Esophagus muscularis mucosa (tissue), 4 donors: ENCODE results near the gene DMTF1. TPM values are rescaled to one million over a fixed set of nuclear protein-coding genes. Genes with fewer than 3 reads are reported as not detected.
A peak's percentile ranks its signal among the peaks of the same experiment; 100 is the strongest.

ENCODE experiments used
- DNase-seq: peaks from one replicate; pipeline ENCODE4 v3.0.0-alpha.2; 2017; ENCODE audit errors: extremely low spot score
- H3K27ac ChIP-seq, 4 donors: fragments of 200-600 bp; sonication (generic); replicated peaks in 1 of 4; 1 replicate in 3 of 4; 2 replicates in 1 of 4; pipeline ENCODE4 v1.5.1; 2016 to 2019; ENCODE audit warnings: mild to moderate bottlenecking in 1 of 4
- H3K27me3 ChIP-seq, 4 donors: fragments of 200-600 bp; sonication (generic); one replicate each; pipeline versions ENCODE4 v1.5.1 to v1.6.0; 2016 to 2019
- H3K36me3 ChIP-seq, 4 donors: fragments of 200-600 bp; sonication (generic); one replicate each; pipeline ENCODE4 v1.5.1; 2016 to 2019
- H3K4me1 ChIP-seq, 4 donors: fragments of 200-600 bp; sonication (generic); one replicate each; pipeline ENCODE4 v1.5.1; 2016 to 2019
- H3K4me3 ChIP-seq, 4 donors: fragments of 200-600 bp; sonication (generic); 1 replicate in 2 of 4; 2 replicates in 2 of 4; pipeline ENCODE4 v1.5.1; 2016 to 2019; ENCODE audit warnings: mild to moderate bottlenecking in 4 of 4, moderate library complexity in 1 of 4
- H3K9me3 ChIP-seq, 4 donors: fragments of 200-600 bp; sonication (generic); 1 replicate in 3 of 4; 2 replicates in 1 of 4; pipeline ENCODE4 v1.5.1; 2016 to 2019
- EP300 ChIP-seq: sonication (generic); formaldehyde crosslinking; IDR thresholded peaks from one replicate; pipeline ENCODE4 v1.6.1; 2017; ENCODE audit warnings: antibody characterized with exemption
- POLR2A ChIP-seq: fragments of 450-650 bp; IDR thresholded peaks from one replicate; pipeline ENCODE4 v1.6.1; 2017; ENCODE audit warnings: antibody characterized with exemption, moderate library complexity, mild to moderate bottlenecking, low read depth
- POLR2AphosphoS5 ChIP-seq, 2 donors: sonication (generic); formaldehyde crosslinking; IDR thresholded peaks; one replicate each; pipeline ENCODE4 v1.6.1; 2017; ENCODE audit warnings: antibody characterized with exemption in 2 of 2
- WGBS: methylation state at CpG from one replicate; pipeline ENCODE4 v1.1.5; 2018; 5-methylcytosine and 5-hydroxymethylcytosine counted together
- intact Hi-C: fragments of 100-400 bp; cut with DNase I; formaldehyde crosslinking; loops from one replicate; pipeline ENCODE4 v1.15.1; 2023
- total RNA-seq, 4 donors: library from RNA; depleted of rRNA; stranded (reverse); fragments of >200 nt; gene quantifications; one replicate each; pipeline versions ENCODE4 v1.1.0 to v1.2.1, GENCODE V29; 2016
- TF ChIP-seq, protein P1 (sequence below), 3 experiments: fragments of 200-600 bp in 2 of 3; fragments of 450-650 bp in 1 of 3; sonication (generic) in 2 of 3; IDR thresholded peaks; one replicate each; pipeline ENCODE4 v1.5.1; 2017 to 2019; ENCODE audit warnings: antibody characterized with exemption in 3 of 3, mild to moderate bottlenecking in 2 of 3, moderate library complexity in 1 of 3

Gene DMTF1
- total RNA-seq, 4 donors from 2014 or later, result 31.4 to 60.6 (median 40.5) TPM

DNA sequence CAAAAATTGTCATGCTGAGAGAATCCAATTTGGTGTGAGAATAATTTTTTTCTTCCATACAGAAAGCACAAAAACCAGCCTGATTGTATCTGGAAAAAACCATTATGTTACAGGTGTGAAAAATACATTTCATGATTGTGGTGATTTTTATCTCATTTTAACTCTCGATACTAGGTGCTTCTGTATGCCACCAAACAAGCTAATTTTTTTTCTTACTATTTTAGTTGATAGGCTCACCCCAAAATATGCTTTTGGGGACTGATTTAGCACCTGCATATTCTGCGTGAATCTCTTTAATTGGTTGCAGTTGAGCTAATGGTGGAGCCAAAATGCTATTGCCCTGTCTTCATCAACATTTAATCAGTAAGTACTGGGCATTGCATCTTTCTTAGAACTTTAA lies 1.9 kb downstream of the DMTF1 start:
- H3K27me3 ChIP-seq, result no peaks in the 10 kb centered on the region
- peaks cover 36 to 65% (median 57%) of the 10 kb centered on the region in 4 donors for H3K4me1 ChIP-seq
- no peaks in the 10 kb centered on the region for H3K36me3 ChIP-seq
- TF ChIP-seq POLR2AphosphoS5 (IDR thresholded peaks at IDR 0.05) (no peak), EP300 (no peak)
- peak overlapping the region; percentile 69 to 80 (median 74) for H3K4me3 ChIP-seq
- no peaks in the 10 kb centered on the region for H3K9me3 ChIP-seq
- no peak for DNase-seq
- intact Hi-C loops, result loop anchor here (5.0 to 10.0 kb wide), 2 partner anchors 97 to 191 kb away; partner anchors contain the start of genes CROT and ELAPOR2
- 40% methylated on average over 2 of the region's 2 CpGs for WGBS
- H3K27ac ChIP-seq, result peak overlapping the region; percentile 86 to 97 (median 96)

DNA sequence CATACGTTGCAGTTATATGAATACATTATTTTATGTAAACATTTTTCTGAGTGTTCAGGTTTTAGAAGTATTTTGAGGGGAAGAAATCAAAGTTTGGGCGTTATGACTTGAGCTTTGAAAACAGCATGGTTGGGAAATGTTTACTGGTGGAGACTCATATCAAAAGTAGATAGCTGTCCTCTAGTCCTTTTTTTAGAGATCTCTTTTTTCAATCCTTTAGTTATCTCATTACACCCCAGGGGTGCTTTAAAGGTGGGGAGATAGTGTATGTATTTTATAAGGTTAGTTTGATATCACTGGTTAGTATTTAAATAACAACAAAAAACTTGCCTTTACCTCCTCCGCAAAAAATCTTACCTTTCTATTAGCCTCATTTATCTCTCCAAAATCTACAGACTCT lies 2.3 kb downstream of the DMTF1 start:
- intact Hi-C loops, result loop anchor here (5.0 to 10.0 kb wide), 2 partner anchors 97 to 190 kb away; partner anchors contain the start of genes CROT and ELAPOR2
- Histone ChIP-seq H3K4me1 (peaks cover 39 to 69% (median 61%) of the 10 kb centered on the region in 4 donors), H3K27ac (peak overlapping the region; percentile 86 to 97 (median 96))

DNA sequence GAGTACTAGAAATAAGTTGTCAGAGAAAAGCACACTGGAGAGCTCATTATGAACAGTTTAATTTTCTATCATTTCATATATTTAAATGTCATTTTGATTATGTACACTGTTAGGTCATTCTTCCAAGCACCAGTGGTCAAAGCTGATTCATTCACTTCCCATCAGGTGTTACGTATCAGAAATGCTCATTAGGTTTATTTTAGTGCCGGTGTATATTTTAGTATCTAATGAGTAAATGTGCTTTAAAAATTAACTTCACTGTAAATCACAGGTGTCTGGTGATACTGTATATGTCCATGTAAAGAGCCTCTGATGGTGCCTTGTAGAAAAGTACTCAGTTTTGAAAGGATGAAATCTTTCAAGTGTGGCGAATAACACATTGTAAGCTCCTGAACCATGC lies 3.5 kb downstream of the DMTF1 start:
- peaks cover 41 to 72% (median 64%) of the 10 kb centered on the region in 4 donors for H3K4me1 ChIP-seq
- no peak for DNase-seq
- no peaks in the 10 kb centered on the region for H3K27me3 ChIP-seq
- peak overlapping the region; percentile 16 to 97 (median 66) for H3K27ac ChIP-seq
- no peak for TF ChIP-seq POLR2AphosphoS5 (IDR thresholded peaks at IDR 0.05)
- TF ChIP-seq, protein P1, sequence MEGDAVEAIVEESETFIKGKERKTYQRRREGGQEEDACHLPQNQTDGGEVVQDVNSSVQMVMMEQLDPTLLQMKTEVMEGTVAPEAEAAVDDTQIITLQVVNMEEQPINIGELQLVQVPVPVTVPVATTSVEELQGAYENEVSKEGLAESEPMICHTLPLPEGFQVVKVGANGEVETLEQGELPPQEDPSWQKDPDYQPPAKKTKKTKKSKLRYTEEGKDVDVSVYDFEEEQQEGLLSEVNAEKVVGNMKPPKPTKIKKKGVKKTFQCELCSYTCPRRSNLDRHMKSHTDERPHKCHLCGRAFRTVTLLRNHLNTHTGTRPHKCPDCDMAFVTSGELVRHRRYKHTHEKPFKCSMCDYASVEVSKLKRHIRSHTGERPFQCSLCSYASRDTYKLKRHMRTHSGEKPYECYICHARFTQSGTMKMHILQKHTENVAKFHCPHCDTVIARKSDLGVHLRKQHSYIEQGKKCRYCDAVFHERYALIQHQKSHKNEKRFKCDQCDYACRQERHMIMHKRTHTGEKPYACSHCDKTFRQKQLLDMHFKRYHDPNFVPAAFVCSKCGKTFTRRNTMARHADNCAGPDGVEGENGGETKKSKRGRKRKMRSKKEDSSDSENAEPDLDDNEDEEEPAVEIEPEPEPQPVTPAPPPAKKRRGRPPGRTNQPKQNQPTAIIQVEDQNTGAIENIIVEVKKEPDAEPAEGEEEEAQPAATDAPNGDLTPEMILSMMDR (IDR thresholded peaks at IDR 0.05), result no peak
- no peak for TF ChIP-seq EP300
- no peak for TF ChIP-seq POLR2A
- H3K9me3 ChIP-seq, result no peaks in the 10 kb centered on the region
- H3K36me3 ChIP-seq, result no peaks in the 10 kb centered on the region
- intact Hi-C loops, result loop anchor here (10.0 kb wide), 1 partner anchor 189 kb away; the partner anchor contains the start of gene CROT
- H3K4me3 ChIP-seq, result peak overlapping the region; percentile 1 to 80 (median 10)
- 49% methylated on average over 3 of the region's 3 CpGs for WGBS

More for the DNA sequence above, 2.3 kb downstream of the DMTF1 start:
- 28% methylated on average over 3 of the region's 3 CpGs for WGBS
- TF ChIP-seq POLR2AphosphoS5 (IDR thresholded peaks at IDR 0.05) (no peak), EP300 (no peak), POLR2A (no peak)
- TF ChIP-seq, protein P1 (IDR thresholded peaks at IDR 0.05), result no peak
- peak overlapping the region; percentile 69 to 80 (median 74) for H3K4me3 ChIP-seq
- H3K36me3 ChIP-seq, result no peaks in the 10 kb centered on the region
- no peaks in the 10 kb centered on the region for H3K27me3 ChIP-seq
- H3K9me3 ChIP-seq, result no peaks in the 10 kb centered on the region
- no peak for DNase-seq

DNA sequence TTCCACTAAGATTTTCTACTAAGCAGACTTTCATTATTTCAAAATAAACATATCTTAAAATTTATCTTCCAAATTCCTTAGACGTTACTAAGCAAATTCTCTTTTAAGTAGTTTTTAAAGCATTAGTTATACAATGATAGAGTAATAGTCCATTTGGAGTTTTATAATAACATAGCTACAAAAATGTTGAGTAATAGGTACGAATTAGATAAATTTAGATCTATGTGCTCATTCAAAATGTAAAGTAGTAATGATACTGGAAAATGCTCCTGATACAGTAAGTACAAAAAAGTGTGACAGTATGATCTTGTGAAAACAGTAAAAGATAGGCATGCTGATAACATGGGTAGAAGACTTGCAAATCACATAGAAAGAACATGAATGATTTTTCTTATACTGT lies 4.5 kb downstream of the DMTF1 start:
- no peaks in the 10 kb centered on the region for H3K36me3 ChIP-seq
- no peaks in the 10 kb centered on the region for H3K27me3 ChIP-seq
- H3K4me1 ChIP-seq, result peaks cover 36 to 63% (median 55%) of the 10 kb centered on the region in 4 donors
- no peaks in the 10 kb centered on the region for H3K9me3 ChIP-seq
- peak overlapping the region; percentile 16 to 97 (median 56) for H3K27ac ChIP-seq
- 24% methylated on average over 2 of the region's 2 CpGs for WGBS
- H3K4me3 ChIP-seq, result peak overlapping the region in 1 of 4 donors; percentile 1
- no peak for DNase-seq
- intact Hi-C loops, result loop anchor here (10.0 kb wide), 1 partner anchor 188 kb away; the partner anchor contains the start of gene CROT
- TF ChIP-seq EP300 (no peak), POLR2A (no peak), POLR2AphosphoS5 (IDR thresholded peaks at IDR 0.05) (no peak)
- TF ChIP-seq, protein P1 (IDR thresholded peaks at IDR 0.05), result no peak

DNA sequence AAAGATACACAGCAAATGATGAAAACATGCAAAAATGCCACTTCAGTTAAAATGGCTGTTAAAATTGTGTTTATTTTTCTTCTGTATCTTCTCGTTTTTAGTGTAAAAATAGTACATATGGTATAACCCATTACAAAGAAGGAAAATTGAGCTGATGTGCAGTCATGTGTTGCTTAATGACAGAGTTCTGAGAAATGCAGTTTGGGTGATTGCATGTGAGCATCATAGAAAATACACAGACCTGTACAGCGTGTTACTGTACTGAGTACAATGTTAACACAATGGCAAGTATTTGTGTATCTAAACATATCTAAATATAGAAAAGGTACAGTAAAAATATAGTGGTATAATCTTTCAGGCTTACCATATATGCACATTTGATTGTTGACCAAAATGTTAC lies 7.3 kb downstream of the DMTF1 start:
- TF ChIP-seq POLR2A (no peak), EP300 (no peak), POLR2AphosphoS5 (IDR thresholded peaks at IDR 0.05) (no peak)
- TF ChIP-seq, protein P1 (IDR thresholded peaks at IDR 0.05), result no peak
- WGBS, result 64% methylated on average over 2 of the region's 2 CpGs
- H3K4me1 ChIP-seq, result peaks cover 28 to 51% (median 43%) of the 10 kb centered on the region in 4 donors
- no peak for DNase-seq
- peaks cover 0 to 13% (median 2%) of the 10 kb centered on the region in 4 donors for H3K36me3 ChIP-seq
- intact Hi-C loops, result loop anchor here (10.0 kb wide), 1 partner anchor 185 kb away; the partner anchor contains the start of gene CROT
- no peaks in the 10 kb centered on the region for H3K27me3 ChIP-seq
- H3K9me3 ChIP-seq, result no peaks in the 10 kb centered on the region
- H3K27ac ChIP-seq, result no peak overlapping the region
- no peak overlapping the region for H3K4me3 ChIP-seq
